SJSA1 (cell line): ENCODE results near the gene RPL11. TPM values are rescaled to one million over a fixed set of nuclear protein-coding genes. Genes with fewer than 3 reads are reported as not detected.
"Not testable (repeated sequence)": the region's sequence is repeated elsewhere in the genome, so short reads cannot be mapped to it uniquely, and the experiment has no call there.

ENCODE experiments used
- DNase-seq, 2 experiments: peaks; one replicate each; pipeline ENCODE4 v3.0.0-alpha.2; 2015 to 2020; ENCODE audit warnings: low spot score in 2 of 2, low read depth in 1 of 2
- H3K27ac ChIP-seq: fragments of 250-450 bp; sonication (Bioruptor Pico); 2 replicates; pipeline ENCODE4 v1.5.1; 2020; ENCODE audit warnings: mild to moderate bottlenecking, moderate library complexity
- H3K27me3 ChIP-seq: fragments of 250-450 bp; sonication (Bioruptor Pico); replicated peaks from 2 replicates; pipeline ENCODE4 v1.5.1; 2020; ENCODE audit warnings: mild to moderate bottlenecking, moderate library complexity
- H3K36me3 ChIP-seq: fragments of 250-450 bp; sonication (Bioruptor Pico); 2 replicates; pipeline ENCODE4 v1.5.1; 2020; ENCODE audit warnings: mild to moderate bottlenecking
- H3K4me1 ChIP-seq: fragments of 250-450 bp; sonication (Bioruptor Pico); replicated peaks from 2 replicates; pipeline ENCODE4 v1.6.1; 2021; ENCODE audit warnings: mild to moderate bottlenecking
- H3K4me3 ChIP-seq: fragments of 250-450 bp; sonication (Bioruptor Pico); 2 replicates; pipeline ENCODE4 v1.5.1; 2020; ENCODE audit warnings: mild to moderate bottlenecking
- H3K9me3 ChIP-seq: fragments of 250-450 bp; sonication (Bioruptor Pico); replicated peaks from 2 replicates; pipeline ENCODE4 v1.5.1; 2020; ENCODE audit warnings: mild to moderate bottlenecking
- total RNA-seq: library from RNA; depleted of rRNA; stranded (reverse); fragments of >200 nt; shearing (Covaris generic); gene quantifications from 2 replicates; pipeline ENCODE4 v1.2.3, GENCODE V29; 2014; rRNA removed

The RPL11 gene
- total RNA-seq: 1,018 and 1,165 TPM in 2 replicates

GRCh38 chr1:23691499-23692307 lies at the start of gene RPL11:
RPL11 (plus strand) TSS chr1:23691806; CDS start chr1:23691824, 18 bp downstream.
- Histone ChIP-seq H3K4me3 (peak within 1 kb of the TSS; percentile 80), H3K4me1 (peaks cover 15% of the 10 kb centered on the region), H3K27me3 (no peaks in the 10 kb centered on the region), H3K9me3 (no peaks in the 10 kb centered on the region), H3K27ac (peak within 1 kb of the TSS; percentile 84), H3K36me3 (peaks cover 50% of the 10 kb centered on the region)
- DNase-seq: peak; percentile 94 to 95

GRCh38 chr1:23643736-23644554 lies 47.7 kb upstream of the RPL11 start:
- no peaks in the 10 kb centered on the region for H3K9me3 ChIP-seq
- no peaks in the 10 kb centered on the region for H3K4me1 ChIP-seq
- H3K36me3 ChIP-seq: no peaks in the 10 kb centered on the region
- H3K27me3 ChIP-seq: peaks cover 8% of the 10 kb centered on the region
- H3K4me3 ChIP-seq: no peak overlapping the region
- no peak for DNase-seq
- H3K27ac ChIP-seq: no peak overlapping the region

- Histone ChIP-seq H3K4me3 (no peak overlapping the region), H3K36me3 (no peaks in the 10 kb centered on the region), H3K9me3 (no peaks in the 10 kb centered on the region), H3K27me3 (peaks cover 8% of the 10 kb centered on the region), H3K27ac (no peak overlapping the region), H3K4me1 (no peaks in the 10 kb centered on the region)
- DNase-seq: no peak
These were observed 47.1 kb upstream of the RPL11 start for GRCh38 chr1:23644555-23644866.

GRCh38 chr1:23645338-23645737 lies 46.3 kb upstream of the RPL11 start:
- no peaks in the 10 kb centered on the region for H3K4me1 ChIP-seq
- DNase-seq: no peak
- H3K27ac ChIP-seq: no peak overlapping the region
- no peaks in the 10 kb centered on the region for H3K9me3 ChIP-seq
- H3K36me3 ChIP-seq: no peaks in the 10 kb centered on the region
- peaks cover 11% of the 10 kb centered on the region for H3K27me3 ChIP-seq
- no peak overlapping the region for H3K4me3 ChIP-seq

GRCh38 chr1:23646091-23646490 lies 45.5 kb upstream of the RPL11 start:
- Histone ChIP-seq H3K4me1 (no peaks in the 10 kb centered on the region), H3K27ac (no peak overlapping the region), H3K4me3 (no peak overlapping the region), H3K36me3 (no peaks in the 10 kb centered on the region), H3K9me3 (no peaks in the 10 kb centered on the region), H3K27me3 (peaks cover 16% of the 10 kb centered on the region)
- no peak for DNase-seq

- H3K36me3 ChIP-seq: no peaks in the 10 kb centered on the region
- no peak for DNase-seq
- H3K27me3 ChIP-seq: peaks cover 16% of the 10 kb centered on the region
- H3K9me3 ChIP-seq: no peaks in the 10 kb centered on the region
- H3K4me3 ChIP-seq: no peak overlapping the region
- no peak overlapping the region for H3K27ac ChIP-seq
- H3K4me1 ChIP-seq: no peaks in the 10 kb centered on the region
These were observed 45.1 kb upstream of the RPL11 start for GRCh38 chr1:23646541-23646940.

GRCh38 chr1:23648576-23648975 lies 43.0 kb upstream of the RPL11 start:
- H3K36me3 ChIP-seq: no peaks in the 10 kb centered on the region
- H3K27me3 ChIP-seq: peaks cover 16% of the 10 kb centered on the region
- DNase-seq: no peak
- no peaks in the 10 kb centered on the region for H3K9me3 ChIP-seq
- H3K4me1 ChIP-seq: no peaks in the 10 kb centered on the region
- H3K27ac ChIP-seq: no peak overlapping the region
- no peak overlapping the region for H3K4me3 ChIP-seq

- not testable (repeated sequence) for H3K9me3 ChIP-seq, H3K36me3 ChIP-seq, H3K27ac ChIP-seq, DNase-seq, H3K4me1 ChIP-seq, H3K4me3 ChIP-seq
- peaks cover 16% of the 10 kb centered on the region for H3K27me3 ChIP-seq
These were observed 42.4 kb upstream of the RPL11 start for GRCh38 chr1:23649157-23649556.

GRCh38 chr1:23650344-23650990 lies 41.1 kb upstream of the RPL11 start:
- Histone ChIP-seq H3K36me3 (no peaks in the 10 kb centered on the region), H3K27me3 (peaks cover 16% of the 10 kb centered on the region), H3K4me3 (no peak overlapping the region), H3K27ac (no peak overlapping the region), H3K9me3 (no peaks in the 10 kb centered on the region), H3K4me1 (no peaks in the 10 kb centered on the region)
- no peak for DNase-seq

GRCh38 chr1:23651069-23651808 lies 40.4 kb upstream of the RPL11 start:
- H3K9me3 ChIP-seq: no peaks in the 10 kb centered on the region
- no peak for DNase-seq
- H3K36me3 ChIP-seq: no peaks in the 10 kb centered on the region
- H3K27ac ChIP-seq: no peak overlapping the region
- H3K27me3 ChIP-seq: peaks cover 11% of the 10 kb centered on the region
- H3K4me3 ChIP-seq: no peak overlapping the region
- H3K4me1 ChIP-seq: no peaks in the 10 kb centered on the region

GRCh38 chr1:23657659-23658275 lies 33.8 kb upstream of the RPL11 start:
- H3K36me3 ChIP-seq: no peaks in the 10 kb centered on the region
- H3K27me3 ChIP-seq: no peaks in the 10 kb centered on the region
- no peaks in the 10 kb centered on the region for H3K4me1 ChIP-seq
- no peak overlapping the region for H3K4me3 ChIP-seq
- peak; percentile 33 to 63 for DNase-seq
- H3K27ac ChIP-seq: no peak overlapping the region
- no peaks in the 10 kb centered on the region for H3K9me3 ChIP-seq

GRCh38 chr1:23660671-23661070 lies 30.9 kb upstream of the RPL11 start:
- no peak overlapping the region for H3K27ac ChIP-seq
- no peaks in the 10 kb centered on the region for H3K9me3 ChIP-seq
- H3K4me1 ChIP-seq: no peaks in the 10 kb centered on the region
- H3K27me3 ChIP-seq: no peaks in the 10 kb centered on the region
- no peak for DNase-seq
- H3K36me3 ChIP-seq: no peaks in the 10 kb centered on the region
- H3K4me3 ChIP-seq: no peak overlapping the region

- H3K27ac ChIP-seq: no peak overlapping the region
- H3K36me3 ChIP-seq: no peaks in the 10 kb centered on the region
- H3K27me3 ChIP-seq: no peaks in the 10 kb centered on the region; the same call in 1 of the 2 replicates
- no peak for DNase-seq
- H3K9me3 ChIP-seq: no peaks in the 10 kb centered on the region
- no peaks in the 10 kb centered on the region for H3K4me1 ChIP-seq
- H3K4me3 ChIP-seq: no peak overlapping the region
These were observed 29.7 kb upstream of the RPL11 start for GRCh38 chr1:23661887-23662286.
